Upper lobe of left lung (tissue), 6 donors: ENCODE results near the gene ARHGAP12. TPM values are rescaled to one million over a fixed set of nuclear protein-coding genes. Genes with fewer than 3 reads are reported as not detected.
"Not testable (repeated sequence)": the region's sequence is repeated elsewhere in the genome, so short reads cannot be mapped to it uniquely, and the experiment has no call there.

ENCODE experiments used
- ATAC-seq, 2 donors: fragments of 200-7000 bp; cut with Tn5 transposase; one replicate each; pipeline ENCODE4 v1.9.1; 2022; ENCODE audit warnings: mild to moderate bottlenecking in 2 of 2, moderate library complexity in 2 of 2; ENCODE audit not compliant: low FRiP score in 2 of 2
- DNase-seq, 2 donors: peaks; one replicate each; pipeline ENCODE4 v3.0.0-alpha.2; 2019 to 2020
- H3K27ac ChIP-seq, 4 donors: fragments of 200-600 bp; sonication (generic); one replicate each; pipeline ENCODE4 v1.5.1; 2016 to 2019
- H3K27me3 ChIP-seq, 4 donors: fragments of 200-600 bp; sonication (generic); one replicate each; pipeline ENCODE4 v1.5.1; 2017 to 2019
- H3K36me3 ChIP-seq, 4 donors: fragments of 200-600 bp; sonication (generic); one replicate each; pipeline ENCODE4 v1.5.1; 2016 to 2019
- H3K4me1 ChIP-seq, 4 donors: fragments of 200-600 bp; sonication (generic); one replicate each; pipeline ENCODE4 v1.5.1; 2018 to 2019
- H3K4me3 ChIP-seq, 4 donors: fragments of 200-600 bp; sonication (generic); one replicate each; pipeline ENCODE4 v1.5.1; 2017 to 2019; ENCODE audit warnings: mild to moderate bottlenecking in 2 of 4, moderate library complexity in 1 of 4
- H3K9me3 ChIP-seq, 4 donors: fragments of 200-600 bp; sonication (generic); one replicate each; pipeline ENCODE4 v1.5.1; 2018 to 2019
- EP300 ChIP-seq, 4 donors: sonication (generic); formaldehyde crosslinking; IDR thresholded peaks; one replicate each; pipeline ENCODE4 v1.5.1; 2017; ENCODE audit warnings: antibody characterized with exemption in 4 of 4, control low read depth in 2 of 4
- POLR2A ChIP-seq, 4 donors: fragments of 450-650 bp; IDR thresholded peaks; one replicate each; pipeline ENCODE4 v1.5.1; 2016 to 2017; ENCODE audit warnings: antibody characterized with exemption in 4 of 4, mild to moderate bottlenecking in 2 of 4
- POLR2AphosphoS5 ChIP-seq, 2 donors: sonication (generic); formaldehyde crosslinking; IDR thresholded peaks; one replicate each; pipeline ENCODE4 v1.5.1; 2017; ENCODE audit warnings: antibody characterized with exemption in 2 of 2
- WGBS, 2 donors: methylation state at CpG; one replicate each; pipeline ENCODE4 v1.1.5; 2017 to 2018; 5-methylcytosine and 5-hydroxymethylcytosine counted together
- total RNA-seq, 6 donors: library from RNA; depleted of rRNA in 4 of 6; stranded (reverse); fragments of >200 nt in 4 of 6; gene quantifications; one replicate each; pipeline versions ENCODE4 v1.1.0 to v1.2.1, GENCODE V29; 2016 to 2021
- TF ChIP-seq, protein P1 (sequence below), 6 experiments: fragments of 450-650 bp in 4 of 6; fragments of 200-600 bp in 2 of 6; sonication (generic) in 2 of 6; IDR thresholded peaks; one replicate each; pipeline ENCODE4 v1.5.1; 2016 to 2019; ENCODE audit warnings: antibody characterized with exemption in 6 of 6
- donor health status: DM: no; HTN: no; CAD: no; lungs with moderate emphysema.
- donor health status: DM: no; HTN: yes; CAD: no; lungs with severe emphysema.

Gene ARHGAP12
- total RNA-seq, 6 donors from 2014 or later: 16.8 to 63.2 (median 29.7) TPM

DNA sequence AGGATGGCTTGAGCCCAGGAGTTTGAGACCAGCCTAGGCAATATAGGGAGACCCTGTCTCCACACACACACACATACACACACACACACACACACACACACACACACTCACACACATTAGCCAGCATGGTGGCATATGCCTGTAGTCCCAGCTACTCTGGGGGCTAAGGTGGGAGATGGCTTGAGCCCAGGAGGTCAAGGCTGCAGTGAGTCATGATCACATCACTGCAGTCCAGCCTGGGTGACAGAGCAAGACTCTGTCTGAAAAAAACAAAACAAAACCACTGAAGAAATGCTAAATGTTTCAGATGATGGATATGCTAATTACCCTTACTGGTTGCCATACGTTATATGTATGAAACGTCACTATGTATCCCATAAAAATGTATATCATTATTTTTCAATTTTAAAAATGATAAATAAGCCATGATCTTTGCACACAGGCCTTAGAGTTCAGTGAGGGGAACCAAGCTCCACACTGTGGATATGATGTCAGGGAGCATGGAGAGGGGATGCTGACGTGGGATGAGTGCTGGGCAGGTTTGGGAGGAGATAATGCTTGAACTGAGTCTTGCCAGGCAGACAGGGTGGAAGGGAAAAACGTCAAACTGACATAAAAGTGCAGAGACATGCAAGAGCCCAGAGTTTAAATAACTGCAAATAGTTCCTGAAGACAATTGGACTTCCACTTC is 45.9 kb upstream of the ARHGAP12 start:
- DNase-seq: no peak
- no peak for ATAC-seq
- no peaks in the 10 kb centered on the region for H3K27me3 ChIP-seq
- peaks cover 13 to 20% (median 15%) of the 10 kb centered on the region in 4 donors for H3K4me1 ChIP-seq
- TF ChIP-seq, protein P1, sequence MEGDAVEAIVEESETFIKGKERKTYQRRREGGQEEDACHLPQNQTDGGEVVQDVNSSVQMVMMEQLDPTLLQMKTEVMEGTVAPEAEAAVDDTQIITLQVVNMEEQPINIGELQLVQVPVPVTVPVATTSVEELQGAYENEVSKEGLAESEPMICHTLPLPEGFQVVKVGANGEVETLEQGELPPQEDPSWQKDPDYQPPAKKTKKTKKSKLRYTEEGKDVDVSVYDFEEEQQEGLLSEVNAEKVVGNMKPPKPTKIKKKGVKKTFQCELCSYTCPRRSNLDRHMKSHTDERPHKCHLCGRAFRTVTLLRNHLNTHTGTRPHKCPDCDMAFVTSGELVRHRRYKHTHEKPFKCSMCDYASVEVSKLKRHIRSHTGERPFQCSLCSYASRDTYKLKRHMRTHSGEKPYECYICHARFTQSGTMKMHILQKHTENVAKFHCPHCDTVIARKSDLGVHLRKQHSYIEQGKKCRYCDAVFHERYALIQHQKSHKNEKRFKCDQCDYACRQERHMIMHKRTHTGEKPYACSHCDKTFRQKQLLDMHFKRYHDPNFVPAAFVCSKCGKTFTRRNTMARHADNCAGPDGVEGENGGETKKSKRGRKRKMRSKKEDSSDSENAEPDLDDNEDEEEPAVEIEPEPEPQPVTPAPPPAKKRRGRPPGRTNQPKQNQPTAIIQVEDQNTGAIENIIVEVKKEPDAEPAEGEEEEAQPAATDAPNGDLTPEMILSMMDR (IDR thresholded peaks at IDR 0.05): no peak
- TF ChIP-seq EP300 (IDR thresholded peaks at IDR 0.05) (no peak), POLR2AphosphoS5 (IDR thresholded peaks at IDR 0.05) (no peak), POLR2A (IDR thresholded peaks at IDR 0.05) (no peak)
- H3K4me3 ChIP-seq: no peak overlapping the region
- 91% methylated on average over 4 of the region's 4 CpGs for WGBS, 2 donors
- H3K9me3 ChIP-seq: no peaks in the 10 kb centered on the region
- H3K27ac ChIP-seq: no peak overlapping the region
- no peaks in the 10 kb centered on the region for H3K36me3 ChIP-seq

DNA sequence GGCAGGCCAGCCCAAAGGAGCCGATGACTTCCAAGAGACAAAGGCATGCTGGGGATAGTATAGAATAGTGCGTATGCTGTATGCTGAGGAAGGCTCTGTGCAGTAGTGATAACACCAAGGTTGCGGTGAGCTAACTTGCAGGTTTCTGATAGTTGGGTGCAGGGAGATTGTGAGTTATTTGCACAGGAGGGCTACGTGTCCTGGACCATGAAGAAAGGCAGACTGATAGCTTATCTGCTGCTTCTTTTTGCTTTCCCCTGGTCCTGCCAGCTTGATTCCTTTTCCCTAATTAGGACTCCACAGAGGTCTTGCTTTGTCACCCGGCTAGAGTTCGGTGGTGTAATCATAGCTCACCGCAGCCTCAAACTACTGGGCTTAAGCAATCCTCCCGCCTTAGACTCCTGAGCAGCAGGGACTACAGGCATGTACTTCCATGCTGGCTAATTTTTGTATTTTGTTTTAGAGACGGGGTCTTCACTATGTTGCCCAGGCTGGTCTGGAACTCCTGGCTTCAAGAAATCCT is 43.9 kb upstream of the ARHGAP12 start:
- Histone ChIP-seq H3K4me1 (peaks cover 6 to 12% (median 7%) of the 10 kb centered on the region in 4 donors), H3K36me3 (no peaks in the 10 kb centered on the region), H3K9me3 (no peaks in the 10 kb centered on the region), H3K27me3 (no peaks in the 10 kb centered on the region), H3K27ac (no peak overlapping the region), H3K4me3 (no peak overlapping the region)
- ATAC-seq (peak in 1 of 2 donors; percentile 54), DNase-seq (peak in 1 of 2 donors; percentile 56)
- TF ChIP-seq, protein P1 (IDR thresholded peaks at IDR 0.05): no peak
- TF ChIP-seq POLR2A (IDR thresholded peaks at IDR 0.05): no peak
- TF ChIP-seq POLR2AphosphoS5 (IDR thresholded peaks at IDR 0.05): no peak
- no peak for TF ChIP-seq EP300 (IDR thresholded peaks at IDR 0.05)
- WGBS, 2 donors: 71 to 92% methylated on average over 9 of the region's 9 CpGs

DNA sequence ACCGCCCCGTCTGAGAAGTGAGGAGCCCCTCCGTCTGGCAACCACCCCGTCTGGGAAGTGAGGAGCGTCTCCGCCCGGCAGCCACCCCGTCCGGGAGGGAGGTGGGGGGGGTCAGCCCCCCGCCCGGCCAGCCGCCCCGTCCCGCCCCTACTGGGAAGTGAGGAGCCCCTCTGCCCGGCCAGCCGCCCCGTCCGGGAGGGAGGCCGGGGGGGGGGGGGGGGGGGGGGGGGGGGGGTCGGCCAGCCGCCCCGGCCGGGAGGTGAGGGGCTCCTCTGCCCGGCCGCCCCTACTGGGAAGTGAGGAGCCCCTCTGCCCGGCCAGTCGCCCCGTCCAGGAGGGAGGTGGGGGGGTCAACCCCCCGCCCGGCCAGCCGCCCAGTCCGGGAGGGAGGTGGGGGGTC is 41.2 kb upstream of the ARHGAP12 start:
- not testable (repeated sequence) for H3K4me1 ChIP-seq, H3K36me3 ChIP-seq, ATAC-seq, H3K27ac ChIP-seq, H3K27me3 ChIP-seq, DNase-seq, H3K9me3 ChIP-seq, H3K4me3 ChIP-seq
- WGBS, 2 donors: no CpG with 5 or more reads among the region's 32 CpGs

DNA sequence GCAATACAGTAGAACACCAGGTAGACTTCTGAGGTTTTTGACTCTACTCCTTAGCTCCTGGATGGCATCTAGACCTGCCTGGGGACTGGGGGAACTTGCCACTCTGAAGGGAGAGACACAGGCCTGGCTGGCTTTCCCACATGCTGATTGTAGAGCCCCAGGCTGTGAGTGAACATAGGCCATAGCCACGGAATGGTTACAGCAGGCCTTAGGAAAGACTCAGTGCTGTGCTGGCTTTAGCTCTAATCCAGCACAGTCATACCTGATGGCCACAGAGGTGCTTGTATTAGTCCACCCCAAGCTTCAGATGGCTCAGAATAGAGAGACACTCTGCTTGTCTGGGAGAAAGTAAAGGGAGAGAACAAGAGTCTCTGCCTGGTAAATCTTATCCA is 35.0 kb upstream of the ARHGAP12 start:
- peak overlapping the region; percentile 26 to 70 (median 38) for H3K27ac ChIP-seq
- no peaks in the 10 kb centered on the region for H3K9me3 ChIP-seq
- DNase-seq (no peak), ATAC-seq (no peak)
- no peak overlapping the region for H3K4me3 ChIP-seq
- no peaks in the 10 kb centered on the region for H3K27me3 ChIP-seq
- TF ChIP-seq POLR2A (IDR thresholded peaks at IDR 0.05) (no peak), POLR2AphosphoS5 (IDR thresholded peaks at IDR 0.05) (no peak), EP300 (IDR thresholded peaks at IDR 0.05) (no peak)
- TF ChIP-seq, protein P1 (IDR thresholded peaks at IDR 0.05): no peak
- H3K4me1 ChIP-seq: peaks cover 41 to 60% (median 49%) of the 10 kb centered on the region in 4 donors
- 73% methylated on average over 1 of the region's 1 CpG; no CpG with 5 or more reads in 1 of the 2 donors for WGBS, 2 donors
- no peaks in the 10 kb centered on the region for H3K36me3 ChIP-seq

DNA sequence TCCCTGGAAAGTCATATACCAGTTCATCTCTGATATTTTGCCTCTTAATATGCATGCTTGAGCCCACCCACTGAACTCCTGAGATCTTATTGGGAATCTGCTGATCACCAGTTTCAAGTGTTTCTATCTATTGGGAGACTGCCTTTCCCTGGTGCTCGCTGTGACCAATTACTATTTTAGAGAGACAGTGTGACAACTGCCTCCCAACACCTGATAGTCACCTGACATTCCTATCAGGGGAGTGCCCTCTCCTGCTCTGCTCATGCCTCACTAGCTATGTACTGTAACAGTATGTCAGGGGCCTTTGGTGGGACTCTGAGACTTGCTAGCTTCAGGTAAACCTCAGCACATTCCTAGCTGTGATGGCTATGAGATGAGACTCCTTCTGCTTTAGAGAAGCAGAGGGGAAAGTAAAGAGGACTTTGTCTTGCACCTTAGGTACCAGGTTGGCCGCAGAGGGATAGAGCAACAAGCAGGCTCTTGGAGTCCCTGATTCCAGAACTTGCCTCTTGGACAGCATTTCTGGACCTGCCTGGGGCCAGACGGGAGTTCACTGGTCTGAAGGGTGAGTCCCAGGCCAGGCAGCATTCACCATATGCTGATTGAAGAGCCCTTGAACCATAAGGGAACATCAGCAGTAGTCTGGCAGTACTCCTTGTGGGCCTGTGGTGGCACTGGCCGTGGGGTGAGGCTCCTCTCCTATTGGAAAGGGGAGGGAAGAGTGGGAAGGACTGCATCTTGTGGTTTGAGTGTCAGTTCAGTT is 34.4 kb upstream of the ARHGAP12 start:
- H3K36me3 ChIP-seq: no peaks in the 10 kb centered on the region
- 79 to 83% methylated on average over 4 of the region's 4 CpGs for WGBS, 2 donors
- H3K27ac ChIP-seq: peak overlapping the region; percentile 26 to 70 (median 38)
- H3K4me1 ChIP-seq: peaks cover 41 to 60% (median 49%) of the 10 kb centered on the region in 4 donors
- TF ChIP-seq, protein P1 (IDR thresholded peaks at IDR 0.05): no peak
- no peak for TF ChIP-seq POLR2AphosphoS5 (IDR thresholded peaks at IDR 0.05)
- no peak for TF ChIP-seq POLR2A (IDR thresholded peaks at IDR 0.05)
- TF ChIP-seq EP300 (IDR thresholded peaks at IDR 0.05): no peak
- H3K9me3 ChIP-seq: no peaks in the 10 kb centered on the region
- no peaks in the 10 kb centered on the region for H3K27me3 ChIP-seq
- ATAC-seq (peak; percentile 5 to 76), DNase-seq (peak in 1 of 2 donors; percentile 36)
- no peak overlapping the region for H3K4me3 ChIP-seq
